ENCODE measurements around the gene VANGL2.

VANGL2 gene

GRCh38 chr1:160427625-160428024 is 27.3 kb downstream of the VANGL2 start:
- no peak for DNase-seq (ENCODE audit: low read depth, low spot score)

GRCh38 chr1:160428053-160428452 is 27.7 kb downstream of the VANGL2 start:
- no peak for DNase-seq (ENCODE audit: low read depth, low spot score)

- no peak for DNase-seq (ENCODE audit: low read depth, low spot score)
Measured at GRCh38 chr1:160428655-160429054, 28.3 kb downstream of the VANGL2 start.

- DNase-seq (ENCODE audit: low read depth, low spot score), result no peak
Measured at GRCh38 chr1:160429125-160429561, 28.8 kb downstream of the VANGL2 start.

GRCh38 chr1:160429702-160430535 is 29.6 kb downstream of the VANGL2 start:
- DNase-seq (ENCODE audit: low read depth, low spot score), result no peak

GRCh38 chr1:160431006-160431405 is 30.6 kb downstream of the VANGL2 start:
- DNase-seq (ENCODE audit: low read depth, low spot score), result no peak

GRCh38 chr1:160431571-160431970 is 31.2 kb downstream of the VANGL2 start:
- DNase-seq (ENCODE audit: low read depth, low spot score), result no peak

GRCh38 chr1:160432371-160432786 is 32.0 kb downstream of the VANGL2 start:
- no peak for DNase-seq (ENCODE audit: low read depth, low spot score)

- no peak for DNase-seq (ENCODE audit: low read depth, low spot score)
Measured at GRCh38 chr1:160436966-160437365, 36.6 kb downstream of the VANGL2 start.

GRCh38 chr1:160437432-160438316 is 37.3 kb downstream of the VANGL2 start:
- DNase-seq (ENCODE audit: low read depth, low spot score), result no peak

- no peak for DNase-seq (ENCODE audit: low read depth, low spot score)
Measured at GRCh38 chr1:160438317-160438918, 38.1 kb downstream of the VANGL2 start.

GRCh38 chr1:160438935-160439334 is 38.6 kb downstream of the VANGL2 start:
- DNase-seq (ENCODE audit: low read depth, low spot score), result no peak

GRCh38 chr1:160439718-160440117 is 39.4 kb downstream of the VANGL2 start:
- no peak for DNase-seq (ENCODE audit: low read depth, low spot score)

- DNase-seq (ENCODE audit: low read depth, low spot score), result no peak
Measured at GRCh38 chr1:160446945-160447600, 46.7 kb downstream of the VANGL2 start.

GRCh38 chr1:160449494-160449893 is 49.1 kb downstream of the VANGL2 start:
- no peak for DNase-seq (ENCODE audit: low read depth, low spot score)

- no peak for DNase-seq (ENCODE audit: low read depth, low spot score)
Measured at GRCh38 chr1:160451119-160451858, 50.9 kb downstream of the VANGL2 start.

- no peak for DNase-seq (ENCODE audit: low read depth, low spot score)
Measured at GRCh38 chr1:160451859-160452232, 51.5 kb downstream of the VANGL2 start.

- no peak for DNase-seq (ENCODE audit: low read depth, low spot score)
Measured at GRCh38 chr1:160453443-160453842, 53.1 kb downstream of the VANGL2 start.

- no peak for DNase-seq (ENCODE audit: low read depth, low spot score)
Measured at GRCh38 chr1:160454371-160455152, 54.2 kb downstream of the VANGL2 start.

- no peak for DNase-seq (ENCODE audit: low read depth, low spot score)
Measured at GRCh38 chr1:160455153-160455517, 54.8 kb downstream of the VANGL2 start.
